PFSK-1 (cell line): Measurements from ENCODE around the gene ALG8.

ENCODE experiments used
- POLR2AphosphoS5 ChIP-seq: IDR thresholded peaks from 2 replicates; pipeline ENCODE4 v1.6.1; 2012; ENCODE audit warnings: low read depth, mild to moderate bottlenecking, control low read depth, low read length, moderate library complexity
- TAF1 ChIP-seq: IDR thresholded peaks from 2 replicates; pipeline ENCODE4 v1.6.1; 2012; ENCODE audit warnings: low read length, control low read depth, borderline replicate concordance; ENCODE audit not compliant: insufficient read depth
- TF ChIP-seq, protein P1 (sequence below), 2 experiments: IDR thresholded peaks; 2 replicates each; pipeline versions ENCODE4 v1.6.1 to v1.8.0; 2011 to 2012; ENCODE audit warnings: low read depth in 2 of 2, low read length in 2 of 2, control low read depth in 1 of 2, inconsistent platforms in 1 of 2, mild to moderate bottlenecking in 1 of 2, moderate library complexity in 1 of 2; ENCODE audit not compliant: insufficient read depth in 1 of 2

- TF ChIP-seq POLR2AphosphoS5: no peak
- TF ChIP-seq, protein P1, sequence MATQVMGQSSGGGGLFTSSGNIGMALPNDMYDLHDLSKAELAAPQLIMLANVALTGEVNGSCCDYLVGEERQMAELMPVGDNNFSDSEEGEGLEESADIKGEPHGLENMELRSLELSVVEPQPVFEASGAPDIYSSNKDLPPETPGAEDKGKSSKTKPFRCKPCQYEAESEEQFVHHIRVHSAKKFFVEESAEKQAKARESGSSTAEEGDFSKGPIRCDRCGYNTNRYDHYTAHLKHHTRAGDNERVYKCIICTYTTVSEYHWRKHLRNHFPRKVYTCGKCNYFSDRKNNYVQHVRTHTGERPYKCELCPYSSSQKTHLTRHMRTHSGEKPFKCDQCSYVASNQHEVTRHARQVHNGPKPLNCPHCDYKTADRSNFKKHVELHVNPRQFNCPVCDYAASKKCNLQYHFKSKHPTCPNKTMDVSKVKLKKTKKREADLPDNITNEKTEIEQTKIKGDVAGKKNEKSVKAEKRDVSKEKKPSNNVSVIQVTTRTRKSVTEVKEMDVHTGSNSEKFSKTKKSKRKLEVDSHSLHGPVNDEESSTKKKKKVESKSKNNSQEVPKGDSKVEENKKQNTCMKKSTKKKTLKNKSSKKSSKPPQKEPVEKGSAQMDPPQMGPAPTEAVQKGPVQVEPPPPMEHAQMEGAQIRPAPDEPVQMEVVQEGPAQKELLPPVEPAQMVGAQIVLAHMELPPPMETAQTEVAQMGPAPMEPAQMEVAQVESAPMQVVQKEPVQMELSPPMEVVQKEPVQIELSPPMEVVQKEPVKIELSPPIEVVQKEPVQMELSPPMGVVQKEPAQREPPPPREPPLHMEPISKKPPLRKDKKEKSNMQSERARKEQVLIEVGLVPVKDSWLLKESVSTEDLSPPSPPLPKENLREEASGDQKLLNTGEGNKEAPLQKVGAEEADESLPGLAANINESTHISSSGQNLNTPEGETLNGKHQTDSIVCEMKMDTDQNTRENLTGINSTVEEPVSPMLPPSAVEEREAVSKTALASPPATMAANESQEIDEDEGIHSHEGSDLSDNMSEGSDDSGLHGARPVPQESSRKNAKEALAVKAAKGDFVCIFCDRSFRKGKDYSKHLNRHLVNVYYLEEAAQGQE (IDR thresholded peaks at IDR 0.05; ENCODE audit: insufficient read depth in 1 of 2, low read depth in 2 of 2, low read length in 2 of 2): no peak
- TF ChIP-seq TAF1: no peak
Observed at GRCh38 chr11:78069465-78069864, 70.0 kb downstream of the ALG8 start.
